Endothelial cell of umbilical vein (primary cell): ENCODE data around the gene CFAP100. TPM values are rescaled to one million over a fixed set of nuclear protein-coding genes. Genes with fewer than 3 reads are reported as not detected.

Experiments
- BruUV-seq: library from RNA; stranded (reverse); fragments of 400-500 nt; replicated peaks from 2 replicates; lab custom pipeline; 2021; lab: Mats Ljungman, UMichigan
- CTCF ChIA-PET: fragments of 300-600, 350-600 bp; sonication (Branson Sonifier 250); formaldehyde crosslinking; loops from one replicate; lab custom pipeline; 2021; ENCODE audit warnings: antibody characterized with exemption, inconsistent platforms; lab: Charles Lee
- POLR2A ChIA-PET: fragments of 300-600, 350-600 bp; sonication (Branson Sonifier 250); formaldehyde crosslinking; loops from one replicate; lab custom pipeline; 2021; ENCODE audit warnings: antibody characterized with exemption, inconsistent platforms; lab: Charles Lee
- DNase-seq: peaks from one replicate; pipeline ENCODE4 v3.0.0-alpha.2; 2011; ENCODE audit warnings: low read depth, low spot score
- FAIRE-seq: peaks from 2 replicates; lab custom pipeline; 2011; peaks lifted over from hg19 to GRCh38; lab: Jason Lieb, UNC
- H2AFZ ChIP-seq: 2 replicates; pipeline ENCODE4 v1.6.0; 2012; ENCODE audit warnings: low read depth, low read length, control low read depth, inconsistent platforms
- H3K27ac ChIP-seq: 2 replicates; pipeline ENCODE4 v1.5.1; 2011; ENCODE audit warnings: low read depth, mild to moderate bottlenecking, control low read depth, low read length, moderate library complexity; ENCODE audit not compliant: insufficient read depth
- H3K27me3 ChIP-seq, 2 experiments: 2 replicates each; pipeline versions ENCODE4 v1.6.0 to v1.6.1; 2011; ENCODE audit warnings: low read length in 2 of 2, mixed read lengths in 1 of 2; ENCODE audit not compliant: control insufficient read depth in 2 of 2, insufficient read depth in 2 of 2
- H3K36me3 ChIP-seq, 2 experiments: 2 replicates in 1 of 2; 3 replicates in 1 of 2; pipeline ENCODE4 v1.5.1; 2011; ENCODE audit warnings: low read length in 2 of 2, mild to moderate bottlenecking in 1 of 2, moderate library complexity in 1 of 2; ENCODE audit not compliant: control insufficient read depth in 2 of 2, insufficient read depth in 2 of 2; ENCODE audit errors: extremely low read depth in 1 of 2
- H3K4me1 ChIP-seq: 3 replicates; pipeline ENCODE4 v1.5.1; 2011; ENCODE audit warnings: mild to moderate bottlenecking, low read length; ENCODE audit not compliant: control insufficient read depth, insufficient read depth; ENCODE audit errors: extremely low read depth
- H3K4me2 ChIP-seq: 2 replicates; pipeline ENCODE4 v1.6.1; 2011; ENCODE audit warnings: low read length, control low read depth, mixed read lengths; ENCODE audit not compliant: insufficient read depth
- H3K4me3 ChIP-seq, 3 experiments: fragments of 200-600 bp in 1 of 3; sonication (generic), shearing (Covaris generic) in 1 of 3; replicated peaks in 1 of 3; 2 replicates each; pipeline ENCODE4 v1.5.1; 2011 to 2016; ENCODE audit warnings: control low read depth in 3 of 3, low read length in 3 of 3, mild to moderate bottlenecking in 2 of 3, inconsistent platforms in 1 of 3, low read depth in 1 of 3, moderate library complexity in 1 of 3; ENCODE audit not compliant: insufficient read depth in 1 of 3
- H3K79me2 ChIP-seq: 2 replicates; pipeline ENCODE4 v1.6.0; 2012; ENCODE audit warnings: low read length, inconsistent platforms; ENCODE audit not compliant: control insufficient read depth, insufficient read depth
- H3K9ac ChIP-seq: replicated peaks from 2 replicates; pipeline ENCODE3; 2011; ENCODE audit warnings: low read length, control low read depth; ENCODE audit not compliant: insufficient read depth; ENCODE audit errors: extremely low read depth
- H3K9me1 ChIP-seq: replicated peaks from 3 replicates; pipeline ENCODE4 v1.6.0; 2011; ENCODE audit warnings: mild to moderate bottlenecking, low read length; ENCODE audit not compliant: control insufficient read depth, insufficient read depth; ENCODE audit errors: extremely low read depth
- H3K9me3 ChIP-seq: replicated peaks from 2 replicates; pipeline ENCODE4 v1.5.1; 2012; ENCODE audit warnings: low read length, inconsistent platforms; ENCODE audit not compliant: control insufficient read depth, insufficient read depth
- H4K20me1 ChIP-seq: replicated peaks from 2 replicates; pipeline ENCODE3; 2011; ENCODE audit warnings: mild to moderate bottlenecking, low read length; ENCODE audit not compliant: control insufficient read depth, insufficient read depth; ENCODE audit errors: extremely low read depth
- EZH2 ChIP-seq: IDR thresholded peaks from 2 replicates; pipeline ENCODE4 v1.6.1; 2012; ENCODE audit warnings: borderline replicate concordance, low read depth, mild to moderate bottlenecking, moderate library complexity, low read length, inconsistent platforms; ENCODE audit not compliant: severe bottlenecking
- FOS ChIP-seq: IDR thresholded peaks from 2 replicates; pipeline ENCODE4 v1.6.1; 2011; ENCODE audit warnings: mild to moderate bottlenecking, low read length, moderate library complexity, borderline replicate concordance; ENCODE audit not compliant: insufficient read depth
- GATA2 ChIP-seq: IDR thresholded peaks from 2 replicates; pipeline ENCODE4 v1.7.0; 2011; ENCODE audit warnings: low read depth, mild to moderate bottlenecking, moderate library complexity, mixed read lengths, low read length; ENCODE audit not compliant: insufficient read length, insufficient read depth
- JUN ChIP-seq: IDR thresholded peaks from 2 replicates; pipeline ENCODE4 v1.6.1; 2011; ENCODE audit warnings: borderline replicate concordance, low read depth; ENCODE audit not compliant: insufficient read length, insufficient read depth
- MAX ChIP-seq: IDR thresholded peaks from 2 replicates; pipeline ENCODE4 v1.6.1; 2011; ENCODE audit not compliant: insufficient read depth, insufficient read length
- MYC ChIP-seq: IDR thresholded peaks from one replicate; pipeline ENCODE4 v1.6.1; 2011; ENCODE audit warnings: mild to moderate bottlenecking, low read depth, low read length
- POLR2A ChIP-seq: IDR thresholded peaks from 2 replicates; pipeline ENCODE4 v1.6.1; 2012; ENCODE audit warnings: low read depth, mild to moderate bottlenecking, control low read depth, low read length
- POLR2AphosphoS5 ChIP-seq: IDR thresholded peaks from 2 replicates; pipeline ENCODE4 v1.6.1; 2012; ENCODE audit warnings: low read depth, mild to moderate bottlenecking, control low read depth, low read length, moderate library complexity; ENCODE audit not compliant: insufficient read depth
- dilution Hi-C: fragments of 300-500 bp; cut with MboI; formaldehyde crosslinking; loops from one replicate; pipeline ENCODE4 v1.15.0; 2019; ENCODE audit warnings: low sequenced_read_pairs; ENCODE audit not compliant: extremely low pct_ligation_motif_present
- intact Hi-C: fragments of 100-400 bp; cut with micrococcal nuclease; formaldehyde crosslinking; loops from one replicate; pipeline ENCODE4 v1.10.0; 2022
- polyA plus RNA-seq, 4 experiments: library from polyadenylated mRNA; depleted of rRNA in 3 of 4; stranded (reverse) in 3 of 4; unstranded in 1 of 4; fragments of >200 nt; gene quantifications; 2 replicates each; pipeline versions ENCODE4 v1.2.1 to v1.2.3, GENCODE V29; 2011 to 2012; ENCODE audit warnings: missing spikeins in 1 of 4
- total RNA-seq: library from RNA; stranded (reverse); gene quantifications from 2 replicates; pipeline ENCODE4 v1.2.3, GENCODE V29; 2021
- TF ChIP-seq, protein P1 (sequence below), 2 donors: IDR thresholded peaks; 1 replicate in 1 of 2; 2 replicates in 1 of 2; pipeline ENCODE4 v1.5.1; 2011; ENCODE audit warnings: low read length in 2 of 2, mild to moderate bottlenecking in 2 of 2, moderate library complexity in 2 of 2, control low read depth in 1 of 2, inconsistent platforms in 1 of 2, low read depth in 1 of 2; ENCODE audit not compliant: insufficient read depth in 1 of 2; ENCODE audit errors: extremely low read depth in 1 of 2

CFAP100 gene
- total and polyA plus RNA-seq, 2 donors (not counting 3 experiments of a cell fraction or from before 2014, with no cell fraction given): not detected

DNA sequence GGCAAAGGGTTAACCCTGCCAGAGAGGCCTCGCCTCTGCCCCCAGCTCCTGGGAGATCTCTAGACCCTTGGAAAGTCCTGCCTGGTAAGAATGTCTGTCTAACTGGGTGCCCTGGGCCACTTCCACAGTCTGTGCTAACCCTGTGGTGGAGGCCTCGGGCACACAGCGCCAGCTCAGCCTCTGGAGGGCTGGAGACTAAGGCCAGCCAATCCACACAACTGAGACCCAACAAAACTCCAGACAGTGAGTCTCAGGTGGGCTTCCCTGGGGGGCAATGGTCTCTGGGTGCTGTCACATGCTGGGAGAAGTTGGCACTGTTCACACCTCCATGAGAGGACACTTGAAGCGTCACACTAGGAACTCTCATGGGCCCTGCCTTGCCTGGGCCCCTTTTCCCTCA, 61.5 kb downstream of the CFAP100 start:
- dilution Hi-C loops: no loop called here
- TF ChIP-seq POLR2A (no peak), FOS (no peak), POLR2AphosphoS5 (no peak), EZH2 (no peak), MAX (no peak)
- no peak overlapping the region for H3K4me2 ChIP-seq
- BruUV-seq: no TSS peak
- ChIA-PET CTCF (interaction anchor here (0.6 to 1.2 kb wide), 3 partner anchors 16 to 196 kb away, joined by 3 read pairs; no protein-coding TSS in a partner anchor), POLR2A (no interaction called here)
- no peaks in the 10 kb centered on the region for H3K9me3 ChIP-seq
- H3K4me1 ChIP-seq: no peaks in the 10 kb centered on the region
- no peak overlapping the region for H2AFZ ChIP-seq
- no peak overlapping the region for H3K4me3 ChIP-seq
- no peaks in the 10 kb centered on the region for H4K20me1 ChIP-seq
- H3K9me1 ChIP-seq: no peaks in the 10 kb centered on the region
- no peak overlapping the region for H3K27ac ChIP-seq
- H3K27me3 ChIP-seq: no peaks in the 10 kb centered on the region
- H3K9ac ChIP-seq: no peak overlapping the region
- FAIRE-seq: no peak
- H3K79me2 ChIP-seq: peaks cover 11% of the 10 kb centered on the region
- H3K36me3 ChIP-seq: peaks cover 10 to 22% of the 10 kb centered on the region in 2 experiments
- DNase-seq: no peak
- intact Hi-C loops: no loop called here

- no peaks in the 10 kb centered on the region for H3K27me3 ChIP-seq
- H3K36me3 ChIP-seq: peaks cover 15 to 25% of the 10 kb centered on the region in 2 experiments
- CTCF ChIA-PET: interaction anchor here (1.0 kb wide), 1 partner anchor 15 kb away, joined by 3 read pairs; no protein-coding TSS in a partner anchor
- intact Hi-C loops (no loop called here), dilution Hi-C loops (no loop called here)
- no peak overlapping the region for H3K27ac ChIP-seq
- POLR2A ChIA-PET: no interaction called here
- no peaks in the 10 kb centered on the region for H4K20me1 ChIP-seq
- no peaks in the 10 kb centered on the region for H3K4me1 ChIP-seq
- no peak for DNase-seq
- no peak for FAIRE-seq
- TF ChIP-seq FOS: no peak
- no peak for TF ChIP-seq JUN
- no peak for TF ChIP-seq GATA2
- no peak for TF ChIP-seq EZH2
- no peak for TF ChIP-seq POLR2AphosphoS5
- no peak for TF ChIP-seq MYC
- TF ChIP-seq, protein P1, sequence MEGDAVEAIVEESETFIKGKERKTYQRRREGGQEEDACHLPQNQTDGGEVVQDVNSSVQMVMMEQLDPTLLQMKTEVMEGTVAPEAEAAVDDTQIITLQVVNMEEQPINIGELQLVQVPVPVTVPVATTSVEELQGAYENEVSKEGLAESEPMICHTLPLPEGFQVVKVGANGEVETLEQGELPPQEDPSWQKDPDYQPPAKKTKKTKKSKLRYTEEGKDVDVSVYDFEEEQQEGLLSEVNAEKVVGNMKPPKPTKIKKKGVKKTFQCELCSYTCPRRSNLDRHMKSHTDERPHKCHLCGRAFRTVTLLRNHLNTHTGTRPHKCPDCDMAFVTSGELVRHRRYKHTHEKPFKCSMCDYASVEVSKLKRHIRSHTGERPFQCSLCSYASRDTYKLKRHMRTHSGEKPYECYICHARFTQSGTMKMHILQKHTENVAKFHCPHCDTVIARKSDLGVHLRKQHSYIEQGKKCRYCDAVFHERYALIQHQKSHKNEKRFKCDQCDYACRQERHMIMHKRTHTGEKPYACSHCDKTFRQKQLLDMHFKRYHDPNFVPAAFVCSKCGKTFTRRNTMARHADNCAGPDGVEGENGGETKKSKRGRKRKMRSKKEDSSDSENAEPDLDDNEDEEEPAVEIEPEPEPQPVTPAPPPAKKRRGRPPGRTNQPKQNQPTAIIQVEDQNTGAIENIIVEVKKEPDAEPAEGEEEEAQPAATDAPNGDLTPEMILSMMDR (IDR thresholded peaks at IDR 0.05; ENCODE audit: extremely low read depth in 1 of 2, insufficient read depth in 1 of 2, low read depth in 1 of 2, low read length in 2 of 2): no peak
- no peak overlapping the region for H3K4me3 ChIP-seq
- H3K79me2 ChIP-seq: peaks cover 13% of the 10 kb centered on the region
- BruUV-seq: no TSS peak
- H3K4me2 ChIP-seq: no peak overlapping the region
- H3K9ac ChIP-seq: no peak overlapping the region
- no peaks in the 10 kb centered on the region for H3K9me1 ChIP-seq
- no peaks in the 10 kb centered on the region for H3K9me3 ChIP-seq
- no peak overlapping the region for H2AFZ ChIP-seq
Observed at GRCh38 chr3:126456766-126457388, 62.2 kb downstream of the CFAP100 start.
